OCI-LY1 (cell line): ENCODE data around the gene SF3B2.
"Not testable (repeated sequence)": the region's sequence is repeated elsewhere in the genome, so short reads cannot be mapped to it uniquely, and the experiment has no call there.

Experiments
- H2AFZ ChIP-seq: fragments of 200-600 bp; sonication (generic), shearing (Covaris generic); 2 replicates; pipeline ENCODE4 v1.6.0; 2014; ENCODE audit warnings: antibody characterized with exemption, mild to moderate bottlenecking, low read length
- H3F3A ChIP-seq: fragments of 200-600 bp; sonication (generic), shearing (Covaris generic); 2 replicates; pipeline ENCODE4 v1.6.0; 2014; ENCODE audit warnings: mild to moderate bottlenecking, antibody characterized with exemption, low read length, moderate library complexity; ENCODE audit not compliant: insufficient read depth
- H3K27ac ChIP-seq: fragments of 200-600 bp; sonication (generic); 2 replicates; pipeline ENCODE4 v1.5.1; 2014; ENCODE audit warnings: low read length, mixed run types, mild to moderate bottlenecking, low read depth; ENCODE audit not compliant: poor library complexity, severe bottlenecking
- H3K27me3 ChIP-seq: fragments of 200-600 bp; sonication (generic); 2 replicates; pipeline ENCODE4 v1.6.0; 2014; ENCODE audit warnings: antibody characterized with exemption, mild to moderate bottlenecking, low read length, moderate library complexity; ENCODE audit not compliant: insufficient read depth
- H3K36me3 ChIP-seq: fragments of 200-600 bp; sonication (generic); 2 replicates; pipeline ENCODE4 v1.6.1; 2014; ENCODE audit warnings: mild to moderate bottlenecking, antibody characterized with exemption, low read length, moderate library complexity, mixed read lengths; ENCODE audit not compliant: insufficient read depth
- H3K4me1 ChIP-seq: fragments of 200-600 bp; sonication (generic); 2 replicates; pipeline ENCODE4 v1.5.1; 2014; ENCODE audit warnings: mild to moderate bottlenecking, low read length, moderate library complexity; ENCODE audit not compliant: insufficient read depth, severe bottlenecking
- H3K4me2 ChIP-seq: fragments of 200-600 bp; sonication (generic), shearing (Covaris generic); 2 replicates; pipeline ENCODE4 v1.6.1; 2014; ENCODE audit warnings: low read length
- H3K4me3 ChIP-seq: fragments of 200-600 bp; sonication (generic); 2 replicates; pipeline ENCODE4 v1.5.1; 2014; ENCODE audit warnings: low read length, low read depth, mild to moderate bottlenecking, mixed read lengths; ENCODE audit not compliant: poor library complexity, severe bottlenecking
- H3K79me2 ChIP-seq: fragments of 200-600 bp; shearing (Covaris generic); 2 replicates; pipeline ENCODE4 v1.6.1; 2016; ENCODE audit warnings: mixed run types, low read length, mixed read lengths; ENCODE audit not compliant: insufficient read depth
- H3K9ac ChIP-seq: fragments of 200-600 bp; sonication (generic), shearing (Covaris generic); 2 replicates; pipeline ENCODE4 v1.6.1; 2014; ENCODE audit warnings: mild to moderate bottlenecking, low read length, mixed read lengths
- H3K9me2 ChIP-seq: fragments of 200-600 bp; sonication (generic), shearing (Covaris generic); 2 replicates; pipeline ENCODE4 v1.6.1; 2014; ENCODE audit warnings: low read depth, mild to moderate bottlenecking, low read length, mixed read lengths
- H3K9me3 ChIP-seq: fragments of 200-600 bp; shearing (Covaris generic); 2 replicates; pipeline ENCODE4 v1.6.1; 2014; ENCODE audit warnings: low read length, mixed read lengths
- H4K20me1 ChIP-seq: fragments of 200-600 bp; sonication (generic), shearing (Covaris generic); 2 replicates; pipeline ENCODE4 v1.6.0; 2016; ENCODE audit warnings: mild to moderate bottlenecking, low read length; ENCODE audit not compliant: insufficient read depth
- EZH2 ChIP-seq: fragments of 200-600 bp; sonication (generic), shearing (Covaris generic); IDR thresholded peaks from 2 replicates; pipeline ENCODE4 v1.8.0; 2017; ENCODE audit warnings: borderline replicate concordance, mixed run types, mild to moderate bottlenecking, antibody characterized with exemption, low read length, moderate library complexity, mixed read lengths
- TF ChIP-seq, protein P1 (sequence below): fragments of 200-600 bp; sonication (generic), shearing (Covaris generic); IDR thresholded peaks from 2 replicates; pipeline ENCODE4 v1.5.1; 2017; ENCODE audit warnings: mild to moderate bottlenecking, antibody characterized with exemption, low read length, moderate library complexity, mixed read lengths

Gene SF3B2

DNA sequence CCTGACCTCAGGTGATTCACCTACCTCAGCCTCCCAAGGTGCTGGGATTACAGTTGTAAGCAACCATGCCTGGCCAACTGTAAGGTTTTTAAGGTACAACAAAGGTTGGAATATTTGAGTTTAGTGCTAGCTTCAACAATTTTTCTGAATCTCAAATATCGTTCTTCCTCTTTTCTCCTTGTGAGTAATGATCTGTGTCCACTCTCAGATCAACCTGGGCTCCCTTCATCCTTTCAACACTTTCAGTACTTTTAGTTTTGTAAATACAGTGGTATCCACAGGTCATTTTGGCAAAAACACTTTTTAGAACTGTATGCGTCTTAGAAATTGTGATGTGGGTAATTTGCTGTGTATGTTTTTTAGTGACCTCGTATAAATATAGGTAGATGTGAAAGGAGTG, 25.8 kb downstream of the SF3B2 start:
- H4K20me1 ChIP-seq, result no peaks in the 10 kb centered on the region
- H3K4me2 ChIP-seq, result peak overlapping the region; percentile 18; the same call in 1 of the 2 replicates
- H3F3A ChIP-seq, result 0 out of 2 replicates have a peak, but pooled peaks cover 5% of the 10 kb centered on the region
- H3K27ac ChIP-seq, result peak overlapping the region; percentile 96
- no peaks in the 10 kb centered on the region for H3K27me3 ChIP-seq
- peaks cover 36% of the 10 kb centered on the region for H3K36me3 ChIP-seq
- peaks cover 76% of the 10 kb centered on the region for H3K4me1 ChIP-seq
- peaks cover 39% of the 10 kb centered on the region for H3K79me2 ChIP-seq
- no peaks in the 10 kb centered on the region for H3K9me3 ChIP-seq
- H3K9ac ChIP-seq, result peak overlapping the region; percentile 5; the same call in 1 of the 2 replicates
- no peak overlapping the region for H3K4me3 ChIP-seq
- H3K9me2 ChIP-seq, result no peaks in the 10 kb centered on the region
- no peak for TF ChIP-seq EZH2
- TF ChIP-seq, protein P1, sequence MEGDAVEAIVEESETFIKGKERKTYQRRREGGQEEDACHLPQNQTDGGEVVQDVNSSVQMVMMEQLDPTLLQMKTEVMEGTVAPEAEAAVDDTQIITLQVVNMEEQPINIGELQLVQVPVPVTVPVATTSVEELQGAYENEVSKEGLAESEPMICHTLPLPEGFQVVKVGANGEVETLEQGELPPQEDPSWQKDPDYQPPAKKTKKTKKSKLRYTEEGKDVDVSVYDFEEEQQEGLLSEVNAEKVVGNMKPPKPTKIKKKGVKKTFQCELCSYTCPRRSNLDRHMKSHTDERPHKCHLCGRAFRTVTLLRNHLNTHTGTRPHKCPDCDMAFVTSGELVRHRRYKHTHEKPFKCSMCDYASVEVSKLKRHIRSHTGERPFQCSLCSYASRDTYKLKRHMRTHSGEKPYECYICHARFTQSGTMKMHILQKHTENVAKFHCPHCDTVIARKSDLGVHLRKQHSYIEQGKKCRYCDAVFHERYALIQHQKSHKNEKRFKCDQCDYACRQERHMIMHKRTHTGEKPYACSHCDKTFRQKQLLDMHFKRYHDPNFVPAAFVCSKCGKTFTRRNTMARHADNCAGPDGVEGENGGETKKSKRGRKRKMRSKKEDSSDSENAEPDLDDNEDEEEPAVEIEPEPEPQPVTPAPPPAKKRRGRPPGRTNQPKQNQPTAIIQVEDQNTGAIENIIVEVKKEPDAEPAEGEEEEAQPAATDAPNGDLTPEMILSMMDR, result no peak
- no peak overlapping the region for H2AFZ ChIP-seq

- not testable (repeated sequence) for H3K9me3 ChIP-seq, H3K4me3 ChIP-seq, H2AFZ ChIP-seq, H4K20me1 ChIP-seq, H3F3A ChIP-seq, H3K9ac ChIP-seq, H3K4me2 ChIP-seq, H3K9me2 ChIP-seq, H3K27me3 ChIP-seq
- Histone ChIP-seq H3K4me1 (peaks cover 76% of the 10 kb centered on the region), H3K27ac (peak overlapping the region; percentile 96), H3K79me2 (peaks cover 45% of the 10 kb centered on the region), H3K36me3 (peaks cover 26% of the 10 kb centered on the region)
These were observed 26.8 kb downstream of the SF3B2 start for GRCh38 chr11:66078949-66079348.

DNA sequence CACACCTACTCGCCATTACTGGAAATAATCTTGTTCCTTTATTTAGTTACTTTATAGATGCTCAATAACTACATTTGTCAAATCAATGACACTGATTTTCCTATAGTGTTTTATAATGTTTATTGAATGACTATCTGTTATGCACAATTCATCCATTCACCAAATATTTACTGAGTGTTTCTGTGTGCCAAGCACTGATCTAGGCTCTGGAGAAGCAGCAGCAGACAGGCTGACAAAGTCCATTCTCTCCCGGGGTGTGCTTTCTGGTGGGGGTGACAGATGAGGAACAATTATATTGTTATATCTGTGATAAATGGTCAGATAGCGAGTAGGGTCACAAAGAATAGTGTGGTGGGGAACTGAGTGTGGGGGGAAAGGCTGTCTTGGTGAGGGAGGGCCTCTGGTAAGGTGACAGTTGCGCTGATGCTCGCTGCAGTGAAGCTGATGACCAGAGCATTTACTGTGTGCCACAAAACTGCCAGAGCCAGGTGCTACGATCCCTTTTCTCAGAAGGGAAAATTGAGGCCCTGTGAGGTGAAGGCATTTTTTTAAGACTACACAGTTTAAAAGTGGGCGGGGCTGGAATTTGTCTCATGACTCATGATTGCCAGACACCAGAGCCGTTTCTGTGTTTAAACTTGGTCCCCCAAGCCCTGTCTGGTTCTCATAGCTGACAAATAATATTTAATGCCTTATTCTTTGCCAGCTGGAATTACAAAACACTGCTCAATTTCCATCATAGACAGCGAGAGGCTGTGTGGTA, 28.1 kb downstream of the SF3B2 start:
- Histone ChIP-seq H3K79me2 (peaks cover 52% of the 10 kb centered on the region), H3F3A (0 out of 2 replicates have a peak, but pooled peaks cover 5% of the 10 kb centered on the region), H3K9ac (peak overlapping the region; percentile 29), H3K4me2 (peak overlapping the region; percentile 61), H3K27ac (peak overlapping the region; percentile 96), H3K9me2 (no peaks in the 10 kb centered on the region), H3K27me3 (no peaks in the 10 kb centered on the region), H2AFZ (no peak overlapping the region), H3K4me3 (peak overlapping the region; percentile 13), H3K36me3 (peaks cover 17% of the 10 kb centered on the region), H4K20me1 (no peaks in the 10 kb centered on the region), H3K9me3 (no peaks in the 10 kb centered on the region), H3K4me1 (peaks cover 83% of the 10 kb centered on the region)
- TF ChIP-seq EZH2, result no peak
- TF ChIP-seq, protein P1, result no peak
